GM18511 (cell line): ENCODE measurements around the gene TAF4.

ENCODE experiments used
- ATAC-seq: cut with Tn5 transposase; IDR thresholded peaks from one replicate; pipeline ENCODE4 v1.9.1; 2021; ENCODE audit warnings: mild to moderate bottlenecking, moderate library complexity; ENCODE audit not compliant: unreplicated experiment

The TAF4 gene

DNA sequence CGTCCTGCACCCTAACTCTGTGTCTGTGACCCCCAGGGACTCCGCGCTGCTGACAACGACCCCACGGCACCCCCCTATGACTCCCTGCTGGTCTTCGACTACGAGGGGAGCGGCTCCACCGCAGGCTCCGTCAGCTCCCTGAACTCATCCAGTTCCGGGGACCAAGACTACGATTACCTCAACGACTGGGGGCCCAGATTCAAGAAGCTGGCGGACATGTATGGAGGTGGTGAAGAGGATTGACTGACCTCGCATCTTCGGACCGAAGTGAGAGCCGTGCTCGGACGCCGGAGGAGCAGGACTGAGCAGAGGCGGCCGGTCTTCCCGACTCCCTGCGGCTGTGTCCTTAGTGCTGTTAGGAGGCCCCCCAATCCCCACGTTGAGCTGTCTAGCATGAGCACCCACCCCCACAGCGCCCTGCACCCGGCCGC lies 129.0 kb downstream of the TAF4 start:
- no peak for ATAC-seq

DNA sequence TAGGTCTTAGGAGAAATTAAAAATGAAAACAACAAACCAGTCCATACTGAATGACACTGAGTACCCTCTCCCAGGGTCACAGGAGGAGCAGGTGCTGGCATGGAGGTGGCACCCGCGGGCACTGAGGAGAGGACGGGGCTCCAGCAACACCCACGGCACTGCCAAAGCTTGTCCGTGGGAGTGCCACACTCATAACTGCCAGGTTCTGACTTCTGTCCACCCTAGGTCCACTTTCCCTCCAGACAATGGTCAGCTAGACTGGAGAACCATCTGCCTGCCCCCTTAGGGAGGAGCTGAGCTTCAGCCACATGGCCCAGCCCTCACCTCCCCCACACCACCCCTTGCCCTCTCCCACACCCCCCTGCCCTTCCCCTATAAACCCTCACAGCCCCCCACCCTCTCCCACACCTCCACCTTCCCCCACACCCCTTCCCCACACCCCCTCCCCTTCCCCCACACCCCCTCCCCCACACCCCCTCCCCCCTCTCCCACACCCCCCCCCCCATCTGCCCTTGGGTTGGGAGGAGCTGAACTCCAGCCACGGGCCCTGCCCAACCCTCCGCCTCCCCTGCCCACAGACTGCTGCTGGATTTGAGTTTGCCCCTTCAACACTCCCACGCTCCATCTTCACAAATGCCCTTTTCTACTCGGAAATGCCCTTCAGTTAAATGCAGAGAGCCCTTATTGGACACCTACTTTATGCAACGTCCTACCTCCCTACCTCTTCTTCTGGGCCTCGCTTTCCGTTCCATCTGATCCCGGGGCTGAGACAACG lies 129.6 kb downstream of the TAF4 start:
- no peak for ATAC-seq

- no peak for ATAC-seq
These were observed 130.8 kb downstream of the TAF4 start for GRCh38 chr20:61934716-61935530.

- no peak for ATAC-seq
These were observed 131.5 kb downstream of the TAF4 start for GRCh38 chr20:61933951-61934715.

- no peak for ATAC-seq
These were observed 132.2 kb downstream of the TAF4 start for GRCh38 chr20:61933481-61933950.

DNA sequence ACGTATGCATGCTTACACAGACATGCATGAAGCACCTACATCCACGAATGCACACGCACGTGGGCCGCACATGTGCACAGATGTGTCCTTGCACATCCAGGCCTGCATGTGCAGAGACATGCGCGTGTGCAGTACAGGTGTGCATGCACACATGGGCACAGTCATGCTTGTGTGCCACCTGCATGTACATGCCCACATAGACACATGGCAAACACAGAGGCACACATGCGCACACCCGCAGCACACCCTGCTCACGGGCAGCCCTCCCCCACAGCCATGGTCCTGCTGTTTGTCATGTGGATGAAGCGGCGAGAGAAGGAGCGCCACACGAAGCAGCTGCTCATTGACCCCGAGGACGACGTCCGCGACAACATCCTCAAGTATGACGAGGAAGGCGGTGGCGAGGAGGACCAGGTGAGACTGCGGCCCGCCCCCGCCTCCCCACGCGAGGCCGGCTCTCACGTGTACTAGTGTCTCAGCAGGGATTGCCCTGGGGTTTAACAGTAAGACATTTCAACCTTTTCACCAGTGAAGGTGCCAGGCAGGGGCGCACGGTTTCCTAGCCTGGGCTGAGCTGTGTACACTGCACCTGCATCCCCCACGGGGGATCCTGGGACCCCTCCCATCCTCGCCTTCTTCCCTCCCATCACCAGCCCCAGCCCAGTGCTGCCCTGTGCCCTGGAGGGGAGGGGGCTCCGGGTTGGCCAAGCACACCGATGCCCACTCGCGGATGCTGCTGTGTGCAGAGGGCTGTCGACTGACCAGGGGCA lies 132.8 kb downstream of the TAF4 start:
- ATAC-seq = no peak

- no peak for ATAC-seq
These were observed 133.5 kb downstream of the TAF4 start for GRCh38 chr20:61932199-61932592.

DNA sequence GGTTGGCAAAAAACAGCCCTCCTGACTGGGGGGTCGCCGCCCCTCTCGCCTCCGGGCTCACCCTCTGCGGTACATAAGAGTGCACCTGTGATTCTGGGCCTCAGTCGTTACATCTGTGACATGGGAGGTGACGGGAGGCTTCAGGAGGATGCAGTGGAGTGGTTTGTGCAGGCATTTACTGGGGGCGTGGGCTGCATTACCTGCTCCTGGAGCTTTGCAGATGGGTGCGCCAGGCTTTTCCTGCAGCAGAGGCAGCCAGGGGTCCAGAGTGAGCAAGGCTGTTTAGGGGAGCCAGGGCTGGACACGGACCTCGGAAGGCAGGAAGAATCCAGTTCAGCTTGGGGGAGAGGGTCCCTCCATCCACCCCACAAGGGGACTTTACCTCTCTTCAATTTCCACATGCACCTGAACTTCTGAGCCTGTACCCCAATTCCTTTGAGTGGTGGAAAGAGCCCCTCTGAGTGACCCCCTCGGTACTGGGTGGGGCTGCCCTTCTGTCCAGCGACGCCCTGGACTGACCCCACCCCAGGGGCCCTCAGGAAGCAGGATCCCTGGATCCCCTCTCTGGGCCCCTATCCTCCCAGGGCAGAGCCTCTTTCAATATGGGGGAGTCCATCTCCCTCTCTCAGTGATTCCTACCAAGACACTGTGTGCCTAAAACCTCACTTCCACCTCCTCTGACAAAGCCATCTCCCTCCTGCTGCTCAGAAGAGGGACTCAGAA lies 134.0 kb downstream of the TAF4 start:
- no peak for ATAC-seq

GRCh38 chr20:61930776-61931475 lies 134.8 kb downstream of the TAF4 start:
- ATAC-seq = no peak

- ATAC-seq = no peak
These were observed 135.6 kb downstream of the TAF4 start for GRCh38 chr20:61929971-61930666.

DNA sequence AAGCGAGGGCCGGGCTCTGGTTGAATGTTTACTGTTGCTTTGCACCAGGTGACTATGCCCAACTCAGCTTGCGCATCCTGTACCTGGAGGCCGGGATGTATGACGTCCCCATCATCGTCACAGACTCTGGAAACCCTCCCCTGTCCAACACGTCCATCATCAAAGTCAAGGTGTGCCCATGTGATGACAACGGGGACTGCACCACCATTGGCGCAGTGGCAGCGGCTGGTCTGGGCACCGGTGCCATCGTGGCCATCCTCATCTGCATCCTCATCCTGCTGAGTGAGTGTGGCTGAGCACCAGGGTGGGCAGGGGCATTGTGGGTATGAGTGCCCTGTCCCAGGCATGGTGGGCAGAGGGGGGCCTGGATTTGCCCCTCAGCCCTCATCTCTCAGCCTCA lies 136.1 kb downstream of the TAF4 start:
- ATAC-seq = no peak

DNA sequence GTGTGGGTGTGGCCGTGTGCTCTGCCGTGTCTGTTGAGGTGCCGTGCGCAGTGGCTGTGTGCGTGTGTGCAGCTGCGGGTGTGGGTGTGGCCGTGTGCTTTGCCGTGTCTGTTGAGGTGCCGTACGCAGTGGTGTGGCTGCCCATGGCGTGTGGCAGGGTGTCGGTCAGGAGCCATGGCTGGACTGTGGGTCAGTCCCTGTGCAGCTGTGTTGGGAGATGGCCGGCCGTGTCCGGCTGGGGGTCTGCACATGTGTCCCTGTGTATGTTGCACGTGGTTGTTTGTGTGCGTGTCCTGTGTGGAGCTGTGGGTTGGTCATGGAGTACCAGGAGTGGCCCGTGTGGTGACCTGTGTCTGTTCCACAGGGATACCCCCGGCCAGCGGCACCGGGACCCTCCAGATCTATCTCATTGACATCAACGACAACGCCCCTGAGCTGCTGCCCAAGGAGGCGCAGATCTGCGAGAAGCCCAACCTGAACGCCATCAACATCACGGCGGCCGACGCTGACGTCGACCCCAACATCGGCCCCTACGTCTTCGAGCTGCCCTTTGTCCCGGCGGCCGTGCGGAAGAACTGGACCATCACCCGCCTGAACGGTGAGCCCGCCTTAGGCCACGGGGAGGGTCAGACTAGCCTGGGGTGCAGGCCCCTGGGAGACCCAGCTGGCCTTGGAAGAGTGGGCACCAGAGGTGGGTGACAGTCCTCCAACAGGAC lies 137.7 kb downstream of the TAF4 start:
- ATAC-seq = no peak

DNA sequence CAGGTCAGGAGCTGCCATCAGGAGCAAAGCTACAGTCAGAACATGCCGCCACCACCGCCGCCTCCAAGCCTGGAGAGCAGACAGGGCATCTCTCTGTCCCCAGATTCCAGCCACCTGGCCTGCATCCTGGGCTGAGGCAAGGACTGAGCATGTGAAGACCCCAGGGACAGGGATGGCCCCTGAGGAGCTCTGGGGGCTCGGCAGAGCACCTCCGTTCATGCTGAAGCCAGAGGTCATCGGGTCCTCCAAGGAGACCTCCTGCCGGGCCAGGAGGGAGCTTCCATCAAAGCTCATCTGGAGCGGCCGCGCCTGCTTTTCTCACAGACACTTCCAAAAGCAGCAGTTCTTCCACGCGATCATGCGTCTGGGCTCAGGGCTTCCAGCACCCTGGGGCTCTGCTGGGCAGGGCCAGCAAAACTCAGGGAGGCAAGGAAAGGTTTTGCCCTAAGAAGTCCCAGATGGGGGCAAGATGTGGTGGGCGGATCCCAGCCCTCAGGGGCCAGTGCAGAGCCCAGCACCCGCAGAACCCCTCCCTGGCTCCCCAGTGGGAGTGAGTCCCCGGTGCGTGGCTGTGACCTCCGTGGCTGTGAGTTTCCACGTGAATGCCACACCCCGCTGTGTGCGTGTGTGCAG lies 138.4 kb downstream of the TAF4 start:
- ATAC-seq = no peak

DNA sequence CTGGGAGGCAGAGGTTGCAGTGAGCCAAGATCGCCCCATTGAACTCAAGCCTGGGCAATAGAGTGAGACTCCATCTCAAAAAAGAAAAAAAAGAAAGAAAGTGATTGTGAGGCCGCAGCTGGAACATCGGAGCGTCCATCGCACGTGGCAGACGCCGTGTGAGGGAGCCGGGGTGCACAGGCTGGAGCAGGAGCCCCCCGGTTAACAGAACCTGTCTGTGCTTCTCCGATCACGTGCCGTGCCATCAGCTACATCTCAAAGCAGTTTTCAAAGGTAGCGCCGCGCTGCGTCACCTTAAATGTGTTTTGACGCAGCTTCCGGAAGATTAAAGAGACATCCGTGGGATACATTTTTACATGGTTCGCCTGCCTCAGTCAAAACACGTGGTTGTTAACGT lies 138.9 kb downstream of the TAF4 start:
- no peak for ATAC-seq

- ATAC-seq = no peak
These were observed 139.4 kb downstream of the TAF4 start for GRCh38 chr20:61926253-61926613.

DNA sequence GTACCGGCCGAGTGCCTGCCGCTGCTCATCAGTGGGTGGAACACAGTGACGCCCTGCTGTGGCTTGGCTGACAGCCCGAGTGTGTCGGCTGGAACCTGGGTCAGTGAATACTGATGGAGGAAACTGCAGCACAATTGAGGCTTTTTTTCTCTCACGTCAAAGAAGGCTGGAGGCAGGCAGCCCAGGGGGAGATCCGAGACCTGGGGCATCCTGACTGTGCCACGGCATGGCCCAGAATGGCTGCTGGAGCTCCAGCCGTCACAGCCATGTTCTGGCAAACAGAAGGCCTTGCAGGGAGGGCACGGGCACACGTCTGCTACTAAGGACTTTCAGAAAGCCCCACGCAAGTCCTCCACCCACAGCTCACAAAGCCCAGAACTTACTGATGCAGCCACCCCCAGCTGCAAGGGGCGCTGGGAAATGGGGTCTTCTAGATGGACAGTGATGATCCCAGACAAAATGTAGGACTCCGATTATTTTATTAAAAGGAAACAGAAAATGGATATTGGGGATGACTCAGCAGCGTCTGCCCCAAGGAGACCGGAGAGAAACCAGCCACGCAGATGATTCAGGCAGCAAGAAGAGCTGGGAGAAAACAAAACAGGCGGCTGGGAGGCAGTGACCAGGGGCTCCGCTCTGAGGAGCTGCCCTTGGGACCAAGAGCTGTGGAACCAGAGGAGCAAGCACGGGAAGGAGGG lies 140.0 kb downstream of the TAF4 start:
- ATAC-seq = no peak
